HepG2 (cell line): ENCODE measurements around the gene RAMP3. TPM values are rescaled to one million over a fixed set of nuclear protein-coding genes. Genes with fewer than 3 reads are reported as not detected.

Experiments used
- ATAC-seq: fragments of 200-7000 bp; cut with Tn5 transposase; 3 replicates; pipeline ENCODE4 v1.9.1; 2020; ENCODE audit warnings: mild to moderate bottlenecking, moderate library complexity
- BruUV-seq: library from RNA; stranded (reverse); fragments of 400-500 nt; replicated peaks from 2 replicates; lab custom pipeline; 2021; lab: Mats Ljungman, UMichigan
- CTCF ChIA-PET: fragments of 300-600 bp; formaldehyde crosslinking; extraction: SDS; loops from one replicate; lab custom pipeline; 2021; ENCODE audit warnings: low total read pairs, inconsistent platforms, low intra/inter-chr PET ratio; lab: Yijun Ruan, JAX
- POLR2A ChIA-PET: fragments of 350-600 bp; sonication (Branson Sonifier 250); formaldehyde crosslinking; loops from one replicate; lab custom pipeline; 2020; ENCODE audit warnings: antibody characterized with exemption, inconsistent platforms; lab: Yijun Ruan, JAX
- DNase-seq: peaks from one replicate; pipeline ENCODE4 v3.0.0-alpha.2; 2015; ENCODE audit warnings: low spot score
- FAIRE-seq: peaks from 3 replicates; lab custom pipeline; 2011; peaks lifted over from hg19 to GRCh38; lab: Jason Lieb, UNC
- H2AFZ ChIP-seq: one replicate; pipeline ENCODE4 v1.6.1; 2011; ENCODE audit warnings: low read length, inconsistent platforms
- H3K27ac ChIP-seq: fragments of 300-600 bp; 3 replicates; pipeline ENCODE4 v1.8.0; 2011; ENCODE audit warnings: mixed run types, mild to moderate bottlenecking, mixed read lengths, low read length, inconsistent platforms; ENCODE audit not compliant: insufficient read depth; ENCODE audit errors: extremely low read length
- H3K27me3 ChIP-seq, 2 experiments: fragments of 200-600 bp in 1 of 2; 2 replicates in 1 of 2; 3 replicates in 1 of 2; pipeline versions ENCODE4 v1.6.0 to v1.8.0; 2011; ENCODE audit warnings: low read length in 2 of 2, mild to moderate bottlenecking in 2 of 2, moderate library complexity in 2 of 2, inconsistent platforms in 1 of 2; ENCODE audit not compliant: insufficient read depth in 2 of 2, control insufficient read depth in 1 of 2
- H3K36me3 ChIP-seq, 2 experiments: fragments of 200-600 bp in 1 of 2; replicated peaks in 1 of 2; 2 replicates in 1 of 2; 3 replicates in 1 of 2; pipeline versions ENCODE4 v1.5.1 to v1.8.0; 2011; ENCODE audit warnings: low read length in 2 of 2, inconsistent platforms in 1 of 2; ENCODE audit not compliant: insufficient read depth in 2 of 2, control insufficient read depth in 1 of 2
- H3K4me1 ChIP-seq: 2 replicates; pipeline ENCODE4 v1.5.1; 2012; ENCODE audit warnings: low read length, inconsistent platforms; ENCODE audit not compliant: insufficient read depth
- H3K4me2 ChIP-seq: 2 replicates; pipeline ENCODE4 v1.6.0; 2011; ENCODE audit warnings: low read depth, low read length, inconsistent platforms
- H3K4me3 ChIP-seq, 3 experiments: fragments of 200-600 bp in 1 of 3; sonication (generic), shearing (Covaris generic) in 1 of 3; replicated peaks in 1 of 3; 2 replicates each; pipeline ENCODE4 v1.5.1; 2011 to 2016; ENCODE audit warnings: low read length in 3 of 3, inconsistent platforms in 2 of 3, low read depth in 2 of 3, mild to moderate bottlenecking in 2 of 3, control low read depth in 1 of 3, mixed read lengths in 1 of 3; ENCODE audit not compliant: insufficient read depth in 1 of 3
- H3K79me2 ChIP-seq: one replicate; pipeline ENCODE4 v1.6.1; 2011; ENCODE audit warnings: low read length, inconsistent platforms; ENCODE audit not compliant: insufficient read depth
- H3K9ac ChIP-seq: 2 replicates; pipeline ENCODE4 v1.6.0; 2011; ENCODE audit warnings: mild to moderate bottlenecking, low read depth, low read length, inconsistent platforms; ENCODE audit not compliant: insufficient read depth
- H3K9me3 ChIP-seq: 2 replicates; pipeline ENCODE4 v1.5.1; 2012; ENCODE audit warnings: mild to moderate bottlenecking, low read length
- H4K20me1 ChIP-seq: 2 replicates; pipeline ENCODE4 v1.6.0; 2011; ENCODE audit warnings: inconsistent platforms, mild to moderate bottlenecking, low read length, moderate library complexity; ENCODE audit not compliant: insufficient read depth
- HES4 ChIP-seq: sonication (generic); formaldehyde crosslinking; IDR thresholded peaks from 2 replicates; pipeline ENCODE4 v1.9.0; 2021; ENCODE audit warnings: mild to moderate bottlenecking, missing genetic modification reagents, borderline replicate concordance
- MIER3 ChIP-seq: IDR thresholded peaks from 2 replicates; pipeline ENCODE4 v1.6.1; 2016; ENCODE audit warnings: missing compliant biosample characterization, borderline replicate concordance
- ZNF468 ChIP-seq: sonication (generic); formaldehyde crosslinking; IDR thresholded peaks from 2 replicates; pipeline ENCODE4 v1.8.0; 2022; ENCODE audit warnings: mild to moderate bottlenecking, moderate library complexity, missing genetic modification reagents
- WGBS: methylation state at CpG from one replicate; pipeline ENCODE4 v1.1.6; 2017; ENCODE audit warnings: low lambda C conversion rate; 5-methylcytosine and 5-hydroxymethylcytosine counted together
- in situ Hi-C: cut with HindIII; loops from 2 replicates; pipeline ENCODE4 v1.10.0; 2017; ENCODE audit warnings: low pct_unique_long_range_greater_than_20kb; ENCODE audit not compliant: extremely low pct_ligation_motif_present
- intact Hi-C: fragments of 100-400 bp; cut with micrococcal nuclease; formaldehyde crosslinking; loops from one replicate; pipeline ENCODE4 v1.10.0; 2022; ENCODE audit not compliant: unreplicated experiment
- polyA plus RNA-seq, 8 experiments: library from polyadenylated mRNA; depleted of rRNA in 3 of 8; stranded (reverse) in 7 of 8; unstranded in 1 of 8; fragments of >200 nt; fragmentation: Illumina TruSeq in 4 of 8; extraction: Trizol in 4 of 8; gene quantifications; 2 replicates each; pipeline versions ENCODE4 v1.2.1 to v1.2.3, GENCODE V29; 2011 to 2016; ENCODE audit warnings: low read depth in 4 of 8, missing spikeins in 1 of 8, mixed read lengths in 1 of 8; ENCODE audit not compliant: insufficient read depth in 1 of 8
- total RNA-seq, 5 experiments: library from RNA; depleted of rRNA; stranded (reverse); fragments of >200 nt; fragmentation: Illumina TruSeq; extraction: Trizol; gene quantifications; 2 replicates each; pipeline ENCODE4 v1.2.3, GENCODE V29; 2016; ENCODE audit warnings: low read depth in 1 of 5

The RAMP3 gene
- total and polyA plus RNA-seq, 2 of the 13 experiments (the other 11 are each of a cell fraction or from before 2014, with no cell fraction given): not detected

DNA sequence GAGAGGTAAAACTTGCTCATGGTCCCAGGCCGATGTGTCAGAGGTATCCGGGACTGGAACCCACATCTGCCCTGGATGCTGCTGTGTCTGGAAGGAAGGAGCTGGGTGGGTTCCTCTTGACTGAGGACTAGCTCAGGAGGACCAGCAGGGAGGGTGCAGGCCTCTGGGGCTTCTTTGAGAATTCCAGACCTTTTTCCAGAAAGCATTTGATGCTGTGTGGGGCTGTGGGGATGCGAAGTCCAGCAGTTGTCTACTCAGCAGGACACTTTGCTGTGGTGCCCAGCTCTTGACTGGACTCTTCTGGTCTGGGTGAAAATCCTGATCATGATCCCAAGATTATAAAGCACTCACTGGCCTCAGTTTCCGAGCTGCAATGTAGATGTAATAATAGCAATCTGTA lies 1.7 kb downstream of the RAMP3 start:
- no peak overlapping the region for H2AFZ ChIP-seq
- ChIA-PET CTCF (no interaction called here), POLR2A (no interaction called here)
- no peak overlapping the region for H3K27ac ChIP-seq
- WGBS: 27% methylated on average over 3 of the region's 4 CpGs
- no peaks in the 10 kb centered on the region for H4K20me1 ChIP-seq
- no peak overlapping the region for H3K9ac ChIP-seq
- no peak for DNase-seq
- no TSS peak for BruUV-seq
- H3K36me3 ChIP-seq: no peaks in the 10 kb centered on the region
- intact Hi-C loops: loop anchor here (10.0 kb wide), 1 partner anchor 426 kb away; no protein-coding TSS in a partner anchor
- H3K79me2 ChIP-seq: no peaks in the 10 kb centered on the region
- no peak overlapping the region for H3K4me2 ChIP-seq
- TF ChIP-seq HES4 (CRISPR knock-in tag): no peak
- no peaks in the 10 kb centered on the region for H3K9me3 ChIP-seq
- H3K27me3 ChIP-seq: peaks cover 7 to 57% of the 10 kb centered on the region in 2 experiments; a peak in 4 of 5 replicates
- H3K4me1 ChIP-seq: no peaks in the 10 kb centered on the region
- in situ Hi-C loops: loop anchor here (25.0 kb wide), 1 partner anchor 428 kb away; no protein-coding TSS in a partner anchor
- no peak overlapping the region for H3K4me3 ChIP-seq
- FAIRE-seq: no peak
- ATAC-seq: no peak

GRCh38 chr7:45160417-45160881 lies 2.9 kb downstream of the RAMP3 start:
- ChIA-PET POLR2A (no interaction called here), CTCF (no interaction called here)
- WGBS: 8% methylated on average over 10 of the region's 10 CpGs
- ATAC-seq (no peak), FAIRE-seq (no peak), DNase-seq (no peak)
- no peak overlapping the region for H3K4me3 ChIP-seq
- H4K20me1 ChIP-seq: no peaks in the 10 kb centered on the region
- BruUV-seq: no TSS peak
- H3K9me3 ChIP-seq: no peaks in the 10 kb centered on the region
- no peak overlapping the region for H2AFZ ChIP-seq
- no peak overlapping the region for H3K27ac ChIP-seq
- in situ Hi-C loops: loop anchor here (25.0 kb wide), 1 partner anchor 427 kb away; no protein-coding TSS in a partner anchor
- TF ChIP-seq ZNF468 (CRISPR knock-in tag) (no peak), MIER3 (CRISPR knock-in tag) (no peak)
- no peaks in the 10 kb centered on the region for H3K36me3 ChIP-seq
- intact Hi-C loops: no loop called here
- H3K4me2 ChIP-seq: no peak overlapping the region
- H3K4me1 ChIP-seq: no peaks in the 10 kb centered on the region
- peaks cover 7 to 57% of the 10 kb centered on the region in 2 experiments; a peak in 4 of 5 replicates for H3K27me3 ChIP-seq
- H3K79me2 ChIP-seq: no peaks in the 10 kb centered on the region
- no peak overlapping the region for H3K9ac ChIP-seq
